DND-41 (cell line): ENCODE results near the gene KCMF1.

Experiments used
- CTCF ChIP-seq: IDR thresholded peaks from 2 replicates; pipeline ENCODE4 v1.5.1; 2012; ENCODE audit warnings: borderline replicate concordance, low read length, moderate library complexity, mild to moderate bottlenecking; ENCODE audit not compliant: poor library complexity, severe bottlenecking; ENCODE audit errors: extremely low read depth
- EZH2 ChIP-seq: IDR thresholded peaks from 3 replicates; pipeline ENCODE4 v1.6.1; 2012; ENCODE audit warnings: borderline replicate concordance, low read depth, mild to moderate bottlenecking, moderate library complexity, low read length, inconsistent platforms; ENCODE audit not compliant: severe bottlenecking

- TF ChIP-seq CTCF (no peak), EZH2 (no peak)
Observed at GRCh38 chr2:85009019-85009618, 38.2 kb downstream of the KCMF1 start.
